CD4-positive, alpha-beta T cell treated with Interleukin-2 at 100 ng/mL for 4 hours (primary cell): ENCODE data around the gene FGD4.

Source experiments
- DNase-seq: peaks from one replicate; pipeline ENCODE4 v3.0.0-alpha.2; 2020; ENCODE audit warnings: low spot score

The FGD4 gene

GRCh38 chr12:32399370-32400113 is at the start of gene FGD4:
TSS of gene FGD4 (plus strand) at chr12:32399558.
- peak; percentile 20 for DNase-seq

GRCh38 chr12:32353540-32353939 is 45.8 kb upstream of the FGD4 start:
- DNase-seq: no peak

GRCh38 chr12:32357601-32358249 is 41.6 kb upstream of the FGD4 start:
- DNase-seq: no peak

GRCh38 chr12:32360956-32361355 is 38.4 kb upstream of the FGD4 start:
- no peak for DNase-seq

- DNase-seq: no peak
These were observed 36.5 kb upstream of the FGD4 start for GRCh38 chr12:32362892-32363291.

GRCh38 chr12:32365473-32366064 is 33.8 kb upstream of the FGD4 start:
- peak; percentile 50 for DNase-seq

- DNase-seq: no peak
These were observed 32.6 kb upstream of the FGD4 start for GRCh38 chr12:32366714-32367113.

- DNase-seq: no peak
These were observed 32.0 kb upstream of the FGD4 start for GRCh38 chr12:32367381-32367780.

GRCh38 chr12:32369202-32369601 is 30.2 kb upstream of the FGD4 start:
- no peak for DNase-seq

- DNase-seq: no peak
These were observed 21.9 kb upstream of the FGD4 start for GRCh38 chr12:32377344-32378055.

GRCh38 chr12:32379213-32379612 is 20.1 kb upstream of the FGD4 start:
- no peak for DNase-seq

GRCh38 chr12:32379667-32380066 is 19.7 kb upstream of the FGD4 start:
- DNase-seq: no peak

GRCh38 chr12:32382226-32382625 is 17.1 kb upstream of the FGD4 start:
- no peak for DNase-seq

- DNase-seq: no peak
These were observed 8.7 kb upstream of the FGD4 start for GRCh38 chr12:32390572-32391219.

- no peak for DNase-seq
These were observed 4.3 kb upstream of the FGD4 start for GRCh38 chr12:32395026-32395425.

- no peak for DNase-seq
These were observed 1.7 kb upstream of the FGD4 start for GRCh38 chr12:32397696-32398095.

GRCh38 chr12:32398181-32398580 is 1.2 kb upstream of the FGD4 start:
- DNase-seq: no peak

GRCh38 chr12:32398816-32399369 is 465 bp upstream of the FGD4 start:
- no peak for DNase-seq

- DNase-seq: no peak
These were observed 835 bp downstream of the FGD4 start for GRCh38 chr12:32400114-32400672.

GRCh38 chr12:32400866-32401265 is 1.5 kb downstream of the FGD4 start:
- DNase-seq: no peak

- no peak for DNase-seq
These were observed 2.8 kb downstream of the FGD4 start for GRCh38 chr12:32402170-32402569.

GRCh38 chr12:32402946-32403345 is 3.6 kb downstream of the FGD4 start:
- DNase-seq: no peak
